NCI-H526 (cell line): ENCODE results near the gene RGL1.
A peak's percentile ranks its signal among the peaks of the same experiment; 100 is the strongest.

Experiments
- DNase-seq, 2 experiments: peaks; one replicate each; lab custom pipeline; 2025; lab: John Stamatoyannopoulos, UW

The RGL1 gene

GRCh38 chr1:183916574-183916973, 111.7 kb downstream of the RGL1 start:
- no peak for DNase-seq

GRCh38 chr1:183918589-183918988, 113.7 kb downstream of the RGL1 start:
- peak in 1 of 2 experiments; percentile 39 for DNase-seq

- DNase-seq: no peak
Measured at GRCh38 chr1:183920651-183921050, 115.7 kb downstream of the RGL1 start.

- DNase-seq: peak in 1 of 2 experiments; percentile 22
Measured at GRCh38 chr1:183922197-183922596, 117.3 kb downstream of the RGL1 start.

- no peak for DNase-seq
Measured at GRCh38 chr1:183925947-183926346, 121.0 kb downstream of the RGL1 start.

- DNase-seq: no peak
Measured at GRCh38 chr1:183926983-183927382, 122.1 kb downstream of the RGL1 start.

- no peak for DNase-seq
Measured at GRCh38 chr1:183931646-183932271, 126.8 kb downstream of the RGL1 start.

- DNase-seq: no peak
Measured at GRCh38 chr1:183932412-183932811, 127.5 kb downstream of the RGL1 start.

- DNase-seq: no peak
Measured at GRCh38 chr1:183933528-183934179, 128.7 kb downstream of the RGL1 start.

- no peak for DNase-seq
Measured at GRCh38 chr1:183934314-183934713, 129.4 kb downstream of the RGL1 start.

- DNase-seq: no peak
Measured at GRCh38 chr1:183936009-183936408, 131.1 kb downstream of the RGL1 start.

- no peak for DNase-seq
Measured at GRCh38 chr1:183936791-183937190, 131.9 kb downstream of the RGL1 start.

- DNase-seq: no peak
Measured at GRCh38 chr1:183937611-183938010, 132.7 kb downstream of the RGL1 start.

GRCh38 chr1:183941001-183941400, 136.1 kb downstream of the RGL1 start:
- no peak for DNase-seq

GRCh38 chr1:183942933-183943693, 138.2 kb downstream of the RGL1 start:
- DNase-seq: no peak

- no peak for DNase-seq
Measured at GRCh38 chr1:183945428-183946319, 140.8 kb downstream of the RGL1 start.

- no peak for DNase-seq
Measured at GRCh38 chr1:183946320-183946613, 141.3 kb downstream of the RGL1 start.

GRCh38 chr1:183947988-183948387, 143.1 kb downstream of the RGL1 start:
- no peak for DNase-seq

GRCh38 chr1:183952101-183952500, 147.2 kb downstream of the RGL1 start:
- DNase-seq: no peak

- no peak for DNase-seq
Measured at GRCh38 chr1:183953031-183953430, 148.1 kb downstream of the RGL1 start.

- DNase-seq: no peak
Measured at GRCh38 chr1:183954496-183954895, 149.6 kb downstream of the RGL1 start.

GRCh38 chr1:183956559-183957188, 151.8 kb downstream of the RGL1 start:
- DNase-seq: no peak
